Duodenal mucosa (tissue), 2 donors: ENCODE data around the gene ME3.

Source experiments
- H3K27ac ChIP-seq: one replicate; pipeline ENCODE4 v1.7.0; 2013; ENCODE audit warnings: low read depth, low read length
- H3K27me3 ChIP-seq, 2 donors: one replicate each; pipeline ENCODE4 v1.7.0; 2013; ENCODE audit warnings: low read length in 2 of 2, control low read depth in 1 of 2; ENCODE audit not compliant: insufficient read depth in 2 of 2, control insufficient read depth in 1 of 2
- H3K36me3 ChIP-seq, 2 donors: one replicate each; pipeline ENCODE4 v1.7.0; 2013; ENCODE audit warnings: low read length in 2 of 2, control low read depth in 1 of 2; ENCODE audit not compliant: insufficient read depth in 2 of 2, control insufficient read depth in 1 of 2
- H3K4me1 ChIP-seq, 2 donors: one replicate each; pipeline ENCODE4 v1.7.0; 2013; ENCODE audit warnings: low read length in 2 of 2, control low read depth in 1 of 2; ENCODE audit not compliant: insufficient read depth in 2 of 2, control insufficient read depth in 1 of 2
- H3K4me3 ChIP-seq, 2 donors: one replicate each; pipeline ENCODE4 v1.7.0; 2013; ENCODE audit warnings: low read length in 2 of 2, low read depth in 1 of 2
- H3K9ac ChIP-seq, 2 donors: one replicate each; pipeline ENCODE4 v1.7.0; 2013; ENCODE audit warnings: low read length in 2 of 2, low read depth in 1 of 2
- H3K9me3 ChIP-seq, 2 donors: one replicate each; pipeline ENCODE4 v1.7.0; 2013; ENCODE audit warnings: low read length in 2 of 2, control low read depth in 1 of 2; ENCODE audit not compliant: control insufficient read depth in 1 of 2

Gene ME3

GRCh38 chr11:86676533-86677154 lies 4.2 kb upstream of the ME3 start:
- H3K27ac ChIP-seq: no peak overlapping the region
- peaks cover 0 to 6% of the 10 kb centered on the region in 2 donors for H3K4me1 ChIP-seq
- H3K36me3 ChIP-seq: no peaks in the 10 kb centered on the region

GRCh38 chr11:86676010-86676409 lies 3.6 kb upstream of the ME3 start:
- Histone ChIP-seq H3K27ac (no peak overlapping the region), H3K4me1 (peaks cover 0 to 2% of the 10 kb centered on the region in 2 donors), H3K36me3 (no peaks in the 10 kb centered on the region), H3K27me3 (no peaks in the 10 kb centered on the region), H3K9me3 (no peaks in the 10 kb centered on the region), H3K9ac (no peak overlapping the region), H3K4me3 (no peak overlapping the region)

More at GRCh38 chr11:86676533-86677154, 4.2 kb upstream of the ME3 start:
- no peak overlapping the region for H3K9ac ChIP-seq
- no peaks in the 10 kb centered on the region for H3K9me3 ChIP-seq
- H3K27me3 ChIP-seq: no peaks in the 10 kb centered on the region
- H3K4me3 ChIP-seq: no peak overlapping the region

GRCh38 chr11:86675017-86675416 lies 2.6 kb upstream of the ME3 start:
- peaks cover 5% of the 10 kb centered on the region in 2 donors for H3K4me1 ChIP-seq
- no peak overlapping the region for H3K4me3 ChIP-seq
- H3K9me3 ChIP-seq: no peaks in the 10 kb centered on the region
- no peaks in the 10 kb centered on the region for H3K36me3 ChIP-seq
- no peaks in the 10 kb centered on the region for H3K27me3 ChIP-seq
- no peak overlapping the region for H3K9ac ChIP-seq
- no peak overlapping the region for H3K27ac ChIP-seq

GRCh38 chr11:86673872-86674750 lies 1.7 kb upstream of the ME3 start:
- no peaks in the 10 kb centered on the region for H3K27me3 ChIP-seq
- no peaks in the 10 kb centered on the region for H3K36me3 ChIP-seq
- H3K4me3 ChIP-seq: no peak overlapping the region
- H3K9me3 ChIP-seq: no peaks in the 10 kb centered on the region
- H3K27ac ChIP-seq: no peak overlapping the region
- peaks cover 8% of the 10 kb centered on the region in 2 donors for H3K4me1 ChIP-seq
- H3K9ac ChIP-seq: no peak overlapping the region

- no peak overlapping the region for H3K9ac ChIP-seq
- H3K36me3 ChIP-seq: no peaks in the 10 kb centered on the region
- peaks cover 8% of the 10 kb centered on the region in 2 donors for H3K4me1 ChIP-seq
- no peaks in the 10 kb centered on the region for H3K9me3 ChIP-seq
- no peaks in the 10 kb centered on the region for H3K27me3 ChIP-seq
- no peak overlapping the region for H3K27ac ChIP-seq
- H3K4me3 ChIP-seq: peak overlapping the region in 1 of 2 donors; percentile 86
Measured at GRCh38 chr11:86673055-86673843, 833 bp upstream of the ME3 start.

GRCh38 chr11:86671531-86672006 lies 847 bp downstream of the ME3 start:
- peak overlapping the region; percentile 70 to 82 for H3K9ac ChIP-seq
- peaks cover 8% of the 10 kb centered on the region in 2 donors for H3K4me1 ChIP-seq
- H3K4me3 ChIP-seq: peak overlapping the region; percentile 86 to 90
- H3K9me3 ChIP-seq: no peaks in the 10 kb centered on the region
- H3K27me3 ChIP-seq: no peaks in the 10 kb centered on the region
- H3K27ac ChIP-seq: peak overlapping the region; percentile 84
- no peaks in the 10 kb centered on the region for H3K36me3 ChIP-seq

GRCh38 chr11:86670911-86671310 lies 1.5 kb downstream of the ME3 start:
- peaks cover 8% of the 10 kb centered on the region in 2 donors for H3K4me1 ChIP-seq
- H3K27me3 ChIP-seq: no peaks in the 10 kb centered on the region
- no peak overlapping the region for H3K27ac ChIP-seq
- H3K36me3 ChIP-seq: no peaks in the 10 kb centered on the region
- H3K9ac ChIP-seq: peak overlapping the region in 1 of 2 donors; percentile 70
- H3K9me3 ChIP-seq: no peaks in the 10 kb centered on the region
- peak overlapping the region; percentile 86 to 90 for H3K4me3 ChIP-seq

GRCh38 chr11:86670181-86670580 lies 2.2 kb downstream of the ME3 start:
- no peak overlapping the region for H3K4me3 ChIP-seq
- peaks cover 8% of the 10 kb centered on the region in 2 donors for H3K4me1 ChIP-seq
- no peak overlapping the region for H3K27ac ChIP-seq
- no peaks in the 10 kb centered on the region for H3K9me3 ChIP-seq
- no peaks in the 10 kb centered on the region for H3K27me3 ChIP-seq
- no peaks in the 10 kb centered on the region for H3K36me3 ChIP-seq
- no peak overlapping the region for H3K9ac ChIP-seq

- H3K9me3 ChIP-seq: no peaks in the 10 kb centered on the region
- H3K4me1 ChIP-seq: peaks cover 8% of the 10 kb centered on the region in 2 donors
- no peak overlapping the region for H3K27ac ChIP-seq
- H3K9ac ChIP-seq: no peak overlapping the region
- no peak overlapping the region for H3K4me3 ChIP-seq
- no peaks in the 10 kb centered on the region for H3K36me3 ChIP-seq
- no peaks in the 10 kb centered on the region for H3K27me3 ChIP-seq
Measured at GRCh38 chr11:86669424-86669823, 3.0 kb downstream of the ME3 start.
